Motor neuron (in vitro differentiated cells): Measurements from ENCODE around the gene KIRREL3. TPM values are rescaled to one million over a fixed set of nuclear protein-coding genes. Genes with fewer than 3 reads are reported as not detected.
A peak's percentile ranks its signal among the peaks of the same experiment; 100 is the strongest.

Experiments
- ATAC-seq, 8 experiments: fragments of 200-7000 bp; cut with Tn5 transposase; replicated peaks in 6 of 8; 2 replicates each; pipeline ENCODE4 v1.8.0; 2021; ENCODE audit warnings: mild to moderate bottlenecking in 8 of 8, moderate library complexity in 8 of 8
- H3K27ac ChIP-seq, 2 donors: fragments of 250-450 bp; sonication (Bioruptor Pico); 2 replicates each; pipeline ENCODE4 v1.9.0; 2021; ENCODE audit warnings: antibody characterized with exemption in 2 of 2, mild to moderate bottlenecking in 2 of 2, moderate library complexity in 1 of 2
- H3K4me1 ChIP-seq, 2 donors: fragments of 250-450 bp; sonication (Bioruptor Pico); replicated peaks in 1 of 2; 2 replicates each; pipeline ENCODE4 v1.6.1; 2021; ENCODE audit warnings: antibody characterized with exemption in 2 of 2, mild to moderate bottlenecking in 2 of 2, moderate library complexity in 1 of 2
- H3K4me3 ChIP-seq, 5 donors: fragments of 250-450 bp; sonication (Bioruptor Pico); 2 replicates each; pipeline ENCODE4 v1.9.0; 2021; ENCODE audit warnings: antibody characterized with exemption in 5 of 5, mild to moderate bottlenecking in 5 of 5, moderate library complexity in 4 of 5
- WGBS, 10 experiments: fragments of 450-650 bp; shearing (Covaris generic); methylation state at CpG; one replicate each; pipeline ENCODE4 v1.0.0; 2022; 5-methylcytosine and 5-hydroxymethylcytosine counted together
- in situ Hi-C, 9 experiments: fragments of 400-800 bp; cut with MboI; loops; one replicate each; pipeline ENCODE4 v1.15.0; 2021; ENCODE audit warnings: low sequenced_read_pairs in 9 of 9, low pct_unique_long_range_greater_than_20kb in 2 of 9; ENCODE audit not compliant: unreplicated experiment in 9 of 9
- total RNA-seq, 8 experiments: library from RNA; unstranded; fragments of 300-600 nt; gene quantifications; 2 replicates each; pipeline versions ENCODE4 v1.2.3 to v1.2.4, GENCODE V29; 2022

Gene KIRREL3
- total RNA-seq, 8 experiments from 2014 or later: 3.2 to 53.1 (median 4.8) TPM

DNA sequence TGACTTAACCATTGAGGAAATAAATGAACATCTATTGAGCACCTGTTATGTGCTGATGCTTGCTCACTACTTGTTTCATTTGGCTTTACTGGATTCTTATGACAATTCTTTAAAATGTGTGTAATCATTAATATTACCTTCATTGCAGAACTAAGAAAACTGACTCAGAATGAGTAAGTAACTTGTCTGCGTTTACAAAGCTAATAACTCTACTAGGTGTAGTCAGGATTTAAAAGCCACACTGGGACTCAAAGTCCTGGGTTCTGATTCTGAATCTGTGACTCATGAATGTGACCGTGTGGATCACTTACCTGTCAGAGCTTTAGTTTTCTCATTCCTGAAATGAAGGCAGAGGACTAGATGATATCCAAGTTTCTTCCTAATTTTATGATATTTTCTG is 23.4 kb upstream of the KIRREL3 start:
- WGBS, 10 experiments: 0 to 100% (median 60%) methylated on average over 1 to 2 of the region's 2 CpGs; no CpG with 5 or more reads in 1 of the 10 experiments
- Histone ChIP-seq H3K4me1 (peaks cover 5% of the 10 kb centered on the region in 2 donors), H3K4me3 (no peak overlapping the region), H3K27ac (no peak overlapping the region)
- ATAC-seq: no peak
- in situ Hi-C loops: loop anchor here in 2 of 9 experiments (25.0 kb wide), 2 partner anchors 313 to 988 kb away; no protein-coding TSS in a partner anchor

DNA sequence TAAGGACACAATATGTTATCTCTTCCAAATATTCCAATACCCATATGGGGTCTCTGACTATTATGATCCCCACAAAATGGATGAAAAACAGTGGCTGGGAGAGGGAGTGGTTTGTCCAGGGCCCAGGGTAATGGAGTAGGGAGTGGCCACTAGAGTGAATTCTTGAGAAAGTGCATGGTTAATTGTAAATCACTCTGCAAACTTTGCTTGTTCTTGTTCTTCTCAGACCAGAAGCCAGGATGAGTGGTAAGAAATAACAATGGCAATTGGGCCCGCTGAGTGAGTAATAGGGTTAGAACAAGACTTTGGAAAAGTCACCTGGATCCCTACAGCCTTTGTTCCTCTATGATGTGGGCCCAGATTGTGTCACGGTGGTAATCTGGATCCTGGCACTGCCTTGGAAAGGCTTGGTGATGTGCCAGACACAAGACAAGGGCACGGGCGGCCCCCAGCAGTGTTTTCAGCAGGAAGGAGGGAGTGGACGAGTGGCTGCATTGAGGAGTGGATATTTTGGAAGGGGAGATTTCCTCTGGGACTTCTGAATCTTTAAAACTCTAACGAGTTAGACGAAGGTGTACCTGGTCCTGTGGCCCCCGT is 18.2 kb upstream of the KIRREL3 start:
- in situ Hi-C loops: loop anchor here in 3 of 9 experiments (10.0 to 25.0 kb wide), 3 partner anchors 319 to 994 kb away; no protein-coding TSS in a partner anchor
- ATAC-seq: peak in 2 of 8 experiments; percentile 27 to 36
- Histone ChIP-seq H3K27ac (no peak overlapping the region), H3K4me3 (no peak overlapping the region), H3K4me1 (peaks cover 0 to 3% of the 10 kb centered on the region in 2 donors)
- 20 to 100% (median 94%) methylated on average over 1 to 7 of the region's 8 CpGs; no CpG with 5 or more reads in 2 of the 10 experiments for WGBS, 10 experiments

DNA sequence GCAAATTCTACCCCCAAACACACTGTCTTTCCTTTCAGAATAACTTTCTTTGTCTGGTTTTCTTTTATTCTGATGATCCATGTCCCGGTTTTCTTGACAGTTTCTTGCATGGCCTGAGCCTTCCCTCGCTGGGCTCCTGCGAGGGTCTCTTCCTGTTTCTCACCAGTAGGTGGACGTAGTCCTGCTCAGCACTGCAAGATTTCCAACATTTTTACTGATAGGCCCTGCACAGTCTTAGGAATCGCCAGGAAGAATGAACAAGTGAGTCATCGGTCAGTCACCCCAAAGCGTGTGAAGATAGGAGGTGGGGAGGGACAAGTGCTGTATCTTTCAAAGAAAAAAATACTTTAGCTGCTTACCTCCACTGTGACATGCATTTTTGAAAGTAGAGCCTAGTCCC is 16.9 kb upstream of the KIRREL3 start:
- Histone ChIP-seq H3K4me3 (no peak overlapping the region), H3K27ac (no peak overlapping the region), H3K4me1 (peaks cover 0 to 3% of the 10 kb centered on the region in 2 donors)
- in situ Hi-C loops: loop anchor here in 3 of 9 experiments (10.0 to 25.0 kb wide), 3 partner anchors 320 to 995 kb away; no protein-coding TSS in a partner anchor
- 0 to 44% (median 18%) methylated on average over 1 to 7 of the region's 7 CpGs; no CpG with 5 or more reads in 1 of the 10 experiments for WGBS, 10 experiments
- peak; percentile 38 to 99 (median 96) for ATAC-seq

DNA sequence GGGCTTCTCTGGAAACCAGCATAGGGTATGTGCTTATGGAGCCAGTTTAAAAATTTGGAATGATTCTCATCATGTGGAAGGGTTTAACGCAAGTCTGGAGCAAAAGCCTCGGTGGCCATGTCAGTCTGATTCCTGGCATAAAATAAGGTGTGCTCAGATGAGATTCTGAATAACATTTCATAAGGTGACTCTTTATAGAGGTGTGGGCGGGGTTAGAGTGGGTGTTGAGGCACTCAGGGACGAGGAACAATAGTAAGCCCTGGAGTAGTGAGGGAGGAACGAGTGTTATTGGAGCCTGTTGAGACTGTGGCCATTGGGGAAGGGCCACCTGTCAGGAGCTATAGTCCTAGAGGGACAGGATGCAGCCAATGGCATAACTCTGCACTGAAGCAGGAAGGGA is 13.0 kb upstream of the KIRREL3 start:
- in situ Hi-C loops: loop anchor here in 3 of 9 experiments (10.0 to 25.0 kb wide), 3 partner anchors 324 to 999 kb away; no protein-coding TSS in a partner anchor
- Histone ChIP-seq H3K4me3 (no peak overlapping the region), H3K4me1 (peaks cover 3 to 4% of the 10 kb centered on the region in 2 donors), H3K27ac (no peak overlapping the region)
- 50 to 93% (median 73%) methylated on average over 1 to 5 of the region's 5 CpGs; no CpG with 5 or more reads in 2 of the 10 experiments for WGBS, 10 experiments
- no peak for ATAC-seq

DNA sequence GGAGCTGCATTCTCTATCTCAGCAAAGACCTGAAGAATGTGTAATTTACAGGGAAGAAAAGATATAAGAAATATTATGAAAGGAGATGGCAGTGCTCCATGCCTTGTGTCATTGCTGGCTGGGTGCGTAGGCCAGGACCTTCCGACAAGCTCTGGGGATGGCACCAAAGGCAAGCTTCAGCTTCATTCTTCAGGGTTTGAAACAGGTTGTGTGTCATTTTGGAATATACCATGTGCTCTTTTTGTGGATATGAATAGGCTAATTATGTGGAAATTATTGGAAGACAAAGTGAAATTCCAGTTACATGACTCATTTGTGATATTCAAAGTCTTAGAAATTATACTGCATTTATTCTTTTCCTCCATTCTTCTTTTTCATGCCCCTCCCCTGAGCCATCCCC is 5.7 kb upstream of the KIRREL3 start:
- 90 to 100% (median 96%) methylated on average over 2 of the region's 2 CpGs; no CpG with 5 or more reads in 6 of the 10 experiments for WGBS, 10 experiments
- ATAC-seq: peak in 2 of 8 experiments; percentile 25 to 34

DNA sequence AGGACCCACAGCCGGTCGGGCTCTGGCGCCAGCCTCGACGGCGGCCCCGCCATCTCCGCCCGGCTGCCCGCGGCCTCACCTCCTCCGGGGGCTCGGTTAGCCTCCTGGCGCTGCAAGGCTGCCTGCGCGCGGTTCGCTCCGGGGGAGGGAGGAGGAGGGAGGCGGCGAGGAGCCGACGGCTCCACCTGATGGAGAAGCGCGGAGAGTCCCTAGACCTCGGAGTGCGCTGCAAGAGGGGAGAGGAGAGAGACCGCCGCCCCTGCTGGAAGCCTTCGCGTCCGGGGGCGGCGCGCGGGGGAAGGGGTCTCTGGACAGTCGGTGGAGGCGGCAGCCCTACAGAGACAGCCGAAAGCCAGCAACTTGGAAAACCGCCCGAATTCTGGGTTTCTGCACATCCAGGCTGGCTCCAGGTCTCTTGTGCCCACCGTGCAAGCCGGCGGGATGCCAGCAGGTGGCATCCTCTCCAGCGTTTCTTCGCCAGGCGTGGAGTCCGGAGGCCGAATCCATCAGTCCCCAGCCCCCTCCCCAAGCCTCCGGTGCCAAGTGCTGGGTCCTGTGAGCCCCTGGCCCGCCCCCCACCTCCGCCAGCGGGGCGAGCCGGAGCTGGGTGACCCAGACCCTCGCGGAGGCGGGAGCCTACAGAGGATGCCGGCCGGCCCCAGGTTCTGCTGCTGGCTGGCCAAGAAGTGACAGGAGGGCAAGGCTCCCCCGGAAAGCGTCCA is 2.9 kb upstream of the KIRREL3 start:
- 0 to 7% (median 3%) methylated on average over 6 to 14 of the region's 62 CpGs; no CpG with 5 or more reads in 7 of the 10 experiments for WGBS, 10 experiments
- peaks cover 30 to 32% of the 10 kb centered on the region in 2 donors for H3K4me1 ChIP-seq
- in situ Hi-C loops: loop anchor here in 2 of 9 experiments (25.0 kb wide), 2 partner anchors 334 to 1009 kb away; no protein-coding TSS in a partner anchor
- ATAC-seq: peak; percentile 62 to 91 (median 90)
- peak overlapping the region; percentile 23 to 38 (median 32) for H3K4me3 ChIP-seq
- no peak overlapping the region for H3K27ac ChIP-seq

More for the DNA sequence above, 5.7 kb upstream of the KIRREL3 start:
- in situ Hi-C loops: loop anchor here in 2 of 9 experiments (25.0 kb wide), 2 partner anchors 331 to 1006 kb away; no protein-coding TSS in a partner anchor
- H3K27ac ChIP-seq: no peak overlapping the region
- H3K4me1 ChIP-seq: peaks cover 11 to 14% of the 10 kb centered on the region in 2 donors
- no peak overlapping the region for H3K4me3 ChIP-seq

DNA sequence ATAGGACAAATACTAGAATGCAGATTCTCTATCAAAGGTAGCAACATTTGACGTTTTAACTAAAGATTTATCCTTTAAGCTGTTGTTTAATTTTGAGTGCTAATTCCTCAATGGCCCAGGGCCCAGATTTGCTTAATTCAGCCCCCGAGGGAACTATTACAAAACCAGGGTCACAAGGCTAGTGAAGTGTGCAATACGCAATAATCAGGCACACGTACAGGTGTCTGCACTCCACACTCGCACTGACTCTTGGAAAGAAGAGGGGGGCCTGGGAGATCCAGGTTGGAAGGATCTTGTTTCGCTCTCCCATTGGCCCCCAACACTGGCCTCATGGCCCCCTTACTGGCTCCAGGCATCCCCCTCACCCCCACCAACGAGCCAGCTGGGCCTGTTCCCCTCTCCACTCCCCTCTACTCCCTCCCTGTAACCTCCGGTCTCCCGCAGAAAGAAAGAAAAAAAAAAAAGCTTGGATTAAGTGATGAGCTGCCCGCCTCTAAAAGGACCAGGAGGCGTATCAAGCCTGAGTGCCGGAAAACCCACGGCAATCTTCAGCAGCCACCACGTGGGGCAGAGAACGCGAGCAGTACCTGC is 2.2 kb upstream of the KIRREL3 start:
- peak overlapping the region; percentile 23 to 38 (median 32) for H3K4me3 ChIP-seq
- H3K4me1 ChIP-seq: peaks cover 33 to 35% of the 10 kb centered on the region in 2 donors
- no peak overlapping the region for H3K27ac ChIP-seq
- no peak for ATAC-seq
- WGBS, 10 experiments: 0 to 80% (median 40%) methylated on average over 1 to 5 of the region's 16 CpGs
- in situ Hi-C loops: loop anchor here in 2 of 9 experiments (25.0 kb wide), 2 partner anchors 335 to 1010 kb away; no protein-coding TSS in a partner anchor

DNA sequence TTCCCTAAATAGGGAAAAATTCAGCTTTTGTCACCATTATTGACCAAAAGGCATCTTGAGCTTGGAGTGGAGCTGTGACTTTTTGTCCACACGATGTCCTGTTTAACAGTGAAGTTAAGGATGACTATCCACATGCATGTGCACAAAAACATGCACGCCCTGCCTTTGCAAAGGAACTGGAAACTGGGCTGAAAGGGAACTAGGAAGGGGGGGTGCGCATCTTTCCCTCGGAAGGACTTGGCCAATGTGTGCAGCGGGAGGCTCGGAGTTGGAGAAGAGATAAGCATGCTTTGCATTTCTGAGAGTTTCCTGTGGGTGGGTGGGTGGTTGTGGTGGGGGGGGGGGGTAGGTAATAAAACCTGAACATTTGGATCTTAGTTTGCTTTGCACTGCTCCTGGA is 411 bp upstream of the KIRREL3 start:
- ATAC-seq: peak in 2 of 8 experiments; percentile 6 to 10
- H3K27ac ChIP-seq: no peak overlapping the region
- peaks cover 46% of the 10 kb centered on the region in 2 donors for H3K4me1 ChIP-seq
- peak overlapping the region; percentile 38 to 60 (median 40) for H3K4me3 ChIP-seq
- WGBS, 10 experiments: 0 to 22% (median 5%) methylated on average over 1 to 4 of the region's 6 CpGs; no CpG with 5 or more reads in 4 of the 10 experiments
- in situ Hi-C loops: loop anchor here in 2 of 9 experiments (25.0 kb wide), 2 partner anchors 336 to 1011 kb away; no protein-coding TSS in a partner anchor

DNA sequence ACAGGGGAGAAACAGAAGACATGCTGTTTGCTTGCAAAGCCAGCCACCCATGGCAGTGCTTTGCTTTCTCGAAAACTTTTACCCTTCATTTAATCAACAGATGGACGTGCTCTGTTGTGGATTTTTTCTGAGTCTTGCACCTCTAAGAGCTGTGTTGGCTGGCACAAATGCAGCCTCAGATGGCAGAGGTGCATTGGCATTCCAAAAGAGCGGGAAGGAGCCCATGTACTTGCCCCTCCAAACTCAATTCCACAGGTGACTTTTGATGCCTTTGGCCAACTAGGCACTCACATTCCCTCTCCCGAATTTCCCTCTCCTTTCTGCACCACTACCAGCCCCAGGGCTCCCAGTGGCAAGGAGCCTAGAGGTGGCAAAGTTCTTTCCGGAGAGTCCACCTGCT is 1.2 kb downstream of the KIRREL3 start:
- Histone ChIP-seq H3K27ac (no peak overlapping the region), H3K4me1 (peaks cover 57 to 61% of the 10 kb centered on the region in 2 donors), H3K4me3 (peak overlapping the region in 1 of 5 donors; percentile 60)
- in situ Hi-C loops: loop anchor here in 8 of 9 experiments (10.0 to 25.0 kb wide), 4 partner anchors 285 to 562 kb away; no protein-coding TSS in a partner anchor
- no peak for ATAC-seq
- 43 to 86% (median 61%) methylated on average over 2 of the region's 5 CpGs; no CpG with 5 or more reads in 5 of the 10 experiments for WGBS, 10 experiments

DNA sequence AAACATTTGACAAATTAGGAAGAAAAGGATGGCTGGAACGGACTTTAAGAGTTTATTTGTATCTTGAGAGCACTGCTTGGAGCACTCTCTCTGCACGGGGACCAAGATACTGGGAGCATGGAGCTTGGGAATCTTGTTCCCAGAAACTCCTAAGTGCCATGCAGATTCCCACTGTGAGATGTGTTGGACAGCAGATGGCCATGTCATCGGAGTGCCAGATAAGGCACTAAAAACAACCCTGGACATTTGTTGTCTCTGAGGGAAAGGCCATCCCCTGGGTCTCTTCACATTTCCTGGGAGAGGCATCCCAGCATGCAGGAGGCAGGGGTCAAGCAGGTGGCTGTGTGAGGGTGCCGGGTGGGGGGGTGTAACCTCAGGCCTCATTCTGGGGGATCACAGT is 2.9 kb downstream of the KIRREL3 start:
- H3K4me3 ChIP-seq: peak overlapping the region in 1 of 5 donors; percentile 5
- peaks cover 54 to 65% of the 10 kb centered on the region in 2 donors for H3K4me1 ChIP-seq
- 17 to 100% (median 91%) methylated on average over 1 to 2 of the region's 4 CpGs; no CpG with 5 or more reads in 2 of the 10 experiments for WGBS, 10 experiments
- in situ Hi-C loops: loop anchor here in 8 of 9 experiments (10.0 to 25.0 kb wide), 4 partner anchors 283 to 560 kb away; no protein-coding TSS in a partner anchor
- no peak for ATAC-seq
- H3K27ac ChIP-seq: no peak overlapping the region

DNA sequence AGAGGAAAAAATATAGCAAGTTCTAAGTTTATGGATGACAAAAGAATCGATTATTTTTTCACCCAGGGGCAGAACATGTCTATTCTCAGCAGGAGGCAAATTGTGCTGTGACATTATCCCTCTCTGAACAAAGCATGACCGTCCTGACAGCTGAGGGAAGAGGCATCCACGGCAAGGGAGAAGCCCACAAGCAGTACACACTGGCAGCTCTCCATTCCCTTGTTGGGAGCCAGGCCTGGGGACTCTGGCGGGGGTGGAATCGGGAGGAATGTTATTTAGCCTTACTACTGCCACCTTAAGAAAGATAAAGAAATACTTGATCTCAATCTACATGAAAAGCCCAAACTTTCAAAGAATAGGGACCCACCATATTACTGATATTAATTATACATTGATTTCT is 3.4 kb downstream of the KIRREL3 start:
- peaks cover 54 to 65% of the 10 kb centered on the region in 2 donors for H3K4me1 ChIP-seq
- H3K27ac ChIP-seq: no peak overlapping the region
- 0 to 78% (median 41%) methylated on average over 1 to 4 of the region's 5 CpGs; no CpG with 5 or more reads in 2 of the 10 experiments for WGBS, 10 experiments
- in situ Hi-C loops: loop anchor here in 8 of 9 experiments (10.0 to 25.0 kb wide), 4 partner anchors 282 to 560 kb away; no protein-coding TSS in a partner anchor
- peak overlapping the region in 1 of 5 donors; percentile 10 for H3K4me3 ChIP-seq
- no peak for ATAC-seq
